Mesothelial cell of epicardium (in vitro differentiated cells): ENCODE data around the gene LSM4. TPM values are rescaled to one million over a fixed set of nuclear protein-coding genes. Genes with fewer than 3 reads are reported as not detected.

ENCODE experiments used
- DNase-seq, 2 experiments: peaks; one replicate each; pipeline ENCODE4 v3.0.0; 2021; ENCODE audit warnings: low spot score in 2 of 2; ENCODE audit not compliant: unreplicated experiment in 2 of 2
- H3K27ac Mint-ChIP-seq: 2 replicates; pipeline ENCODE4 v1.8.0; 2021; ENCODE audit warnings: mixed read lengths
- H3K27me3 Mint-ChIP-seq: 2 replicates; pipeline ENCODE4 v1.8.0; 2021; ENCODE audit warnings: low read depth, mixed read lengths
- H3K36me3 Mint-ChIP-seq: 2 replicates; pipeline ENCODE4 v1.8.0; 2021; ENCODE audit warnings: mixed read lengths
- H3K4me1 Mint-ChIP-seq: 2 replicates; pipeline ENCODE4 v1.8.0; 2021; ENCODE audit warnings: mixed read lengths
- H3K4me3 Mint-ChIP-seq: 2 replicates; pipeline ENCODE4 v1.8.0; 2021; ENCODE audit warnings: mild to moderate bottlenecking, moderate library complexity, mixed read lengths
- H3K9me3 Mint-ChIP-seq: 2 replicates; pipeline ENCODE4 v1.8.0; 2021; ENCODE audit warnings: mixed read lengths
- total RNA-seq: library from RNA; stranded (reverse); gene quantifications from 3 replicates; pipeline ENCODE4 v1.2.1, GENCODE V29; 2021
- TF ChIP-seq, protein P1 (sequence below): fragments of 200-600 bp; sonication (generic); IDR thresholded peaks from one replicate; pipeline ENCODE4 v1.5.0; 2021; ENCODE audit warnings: antibody characterized with exemption; ENCODE audit not compliant: unreplicated experiment

The LSM4 gene
- total RNA-seq, 1 donor from 2014 or later, result 112 TPM

DNA sequence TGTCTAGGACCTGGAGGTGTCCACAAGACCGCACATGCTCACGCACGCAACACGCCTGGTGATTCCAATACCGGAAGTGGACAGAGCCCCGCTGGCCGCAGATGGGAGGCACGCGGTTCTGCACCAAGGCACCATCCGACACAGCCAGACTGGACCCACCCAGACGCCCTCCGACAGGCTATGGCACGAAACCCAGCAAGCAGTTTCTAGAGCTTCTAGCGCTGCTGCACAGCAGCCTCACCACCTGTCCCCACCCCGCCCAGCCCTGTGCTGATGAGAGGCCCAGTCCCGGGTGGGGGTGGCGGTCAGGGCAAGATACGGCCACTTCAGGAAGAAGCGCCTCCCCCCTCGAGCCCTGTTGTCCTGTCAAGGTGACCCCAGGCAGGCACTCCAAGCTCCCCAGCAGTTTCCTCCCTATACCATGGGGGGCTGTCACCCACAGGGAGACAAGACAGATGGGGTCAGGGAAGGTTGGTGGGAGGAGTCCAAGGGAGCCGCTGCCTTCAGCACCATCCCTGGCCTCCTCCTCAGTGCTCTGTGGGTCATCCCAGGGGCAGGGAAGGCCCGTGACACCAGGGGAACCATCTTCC lies 11.3 kb downstream of the LSM4 start:
- Mint-ChIP-seq H3K4me1 (peaks cover 2% of the 10 kb centered on the region), H3K27me3 (no peaks in the 10 kb centered on the region), H3K27ac (no peak overlapping the region), H3K4me3 (no peak overlapping the region), H3K9me3 (no peaks in the 10 kb centered on the region), H3K36me3 (peaks cover 14% of the 10 kb centered on the region)
- TF ChIP-seq, protein P1, sequence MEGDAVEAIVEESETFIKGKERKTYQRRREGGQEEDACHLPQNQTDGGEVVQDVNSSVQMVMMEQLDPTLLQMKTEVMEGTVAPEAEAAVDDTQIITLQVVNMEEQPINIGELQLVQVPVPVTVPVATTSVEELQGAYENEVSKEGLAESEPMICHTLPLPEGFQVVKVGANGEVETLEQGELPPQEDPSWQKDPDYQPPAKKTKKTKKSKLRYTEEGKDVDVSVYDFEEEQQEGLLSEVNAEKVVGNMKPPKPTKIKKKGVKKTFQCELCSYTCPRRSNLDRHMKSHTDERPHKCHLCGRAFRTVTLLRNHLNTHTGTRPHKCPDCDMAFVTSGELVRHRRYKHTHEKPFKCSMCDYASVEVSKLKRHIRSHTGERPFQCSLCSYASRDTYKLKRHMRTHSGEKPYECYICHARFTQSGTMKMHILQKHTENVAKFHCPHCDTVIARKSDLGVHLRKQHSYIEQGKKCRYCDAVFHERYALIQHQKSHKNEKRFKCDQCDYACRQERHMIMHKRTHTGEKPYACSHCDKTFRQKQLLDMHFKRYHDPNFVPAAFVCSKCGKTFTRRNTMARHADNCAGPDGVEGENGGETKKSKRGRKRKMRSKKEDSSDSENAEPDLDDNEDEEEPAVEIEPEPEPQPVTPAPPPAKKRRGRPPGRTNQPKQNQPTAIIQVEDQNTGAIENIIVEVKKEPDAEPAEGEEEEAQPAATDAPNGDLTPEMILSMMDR, result no peak
- no peak for DNase-seq

DNA sequence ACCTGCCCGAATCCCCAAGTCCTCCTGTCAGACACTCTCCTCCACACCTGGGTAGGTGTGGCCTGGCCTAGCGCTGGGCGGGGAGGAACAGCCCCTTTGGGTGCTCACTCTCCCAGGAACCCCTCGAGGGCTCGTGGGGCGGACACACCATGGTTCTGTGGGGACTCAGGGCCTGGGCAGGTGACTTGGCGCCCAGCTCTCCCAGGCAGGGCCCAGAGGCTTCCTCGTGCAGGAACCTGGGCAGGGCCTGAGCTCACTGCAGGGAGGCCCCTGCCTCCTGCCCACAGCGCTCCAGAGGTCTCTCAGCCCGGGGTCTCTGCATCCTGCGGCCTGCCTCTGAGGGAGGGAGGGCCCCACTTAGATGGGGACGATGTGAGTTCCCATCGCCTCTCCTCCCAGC lies 11.9 kb downstream of the LSM4 start:
- Mint-ChIP-seq H3K9me3 (no peaks in the 10 kb centered on the region), H3K36me3 (peaks cover 14% of the 10 kb centered on the region), H3K4me1 (peaks cover 2% of the 10 kb centered on the region), H3K4me3 (no peak overlapping the region), H3K27me3 (no peaks in the 10 kb centered on the region), H3K27ac (no peak overlapping the region)
- TF ChIP-seq, protein P1, result no peak
- no peak for DNase-seq

GRCh38 chr19:18310118-18310909 lies 12.6 kb downstream of the LSM4 start:
- Mint-ChIP-seq H3K9me3 (no peaks in the 10 kb centered on the region), H3K36me3 (peaks cover 14% of the 10 kb centered on the region), H3K27me3 (no peaks in the 10 kb centered on the region), H3K27ac (no peak overlapping the region), H3K4me1 (peaks cover 2% of the 10 kb centered on the region), H3K4me3 (no peak overlapping the region)
- TF ChIP-seq, protein P1, result no peak
- DNase-seq, result no peak

DNA sequence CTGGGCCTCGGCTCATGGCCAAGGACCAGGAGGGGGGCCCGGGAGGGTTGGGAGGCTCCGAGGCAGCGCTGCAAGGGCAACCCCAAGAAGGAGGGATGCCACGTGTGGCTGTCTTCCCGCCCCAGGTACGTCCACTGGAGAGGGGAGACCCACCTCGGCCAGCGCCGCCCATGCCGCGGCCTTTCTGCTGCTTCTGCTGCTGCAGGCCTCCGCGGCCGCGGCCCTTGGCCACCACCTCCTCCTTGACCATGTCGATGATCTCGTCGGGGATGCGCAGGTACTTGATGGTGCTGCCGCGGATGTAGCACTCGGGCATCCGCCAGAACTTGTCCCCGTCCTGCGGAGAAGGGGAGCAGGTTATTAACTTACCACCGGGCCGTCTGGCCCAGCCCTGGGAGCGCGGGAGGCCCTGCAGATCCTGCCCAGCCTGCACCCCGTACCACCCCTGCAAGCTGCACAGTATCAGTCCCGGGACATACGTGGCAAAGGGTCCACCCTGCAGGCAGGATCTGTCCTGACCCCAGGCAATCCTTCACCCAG lies 13.3 kb downstream of the LSM4 start:
- Mint-ChIP-seq H3K27me3 (no peaks in the 10 kb centered on the region), H3K36me3 (peaks cover 14% of the 10 kb centered on the region), H3K27ac (no peak overlapping the region), H3K9me3 (no peaks in the 10 kb centered on the region), H3K4me3 (no peak overlapping the region), H3K4me1 (peaks cover 7% of the 10 kb centered on the region)
- no peak for DNase-seq
- TF ChIP-seq, protein P1, result no peak

DNA sequence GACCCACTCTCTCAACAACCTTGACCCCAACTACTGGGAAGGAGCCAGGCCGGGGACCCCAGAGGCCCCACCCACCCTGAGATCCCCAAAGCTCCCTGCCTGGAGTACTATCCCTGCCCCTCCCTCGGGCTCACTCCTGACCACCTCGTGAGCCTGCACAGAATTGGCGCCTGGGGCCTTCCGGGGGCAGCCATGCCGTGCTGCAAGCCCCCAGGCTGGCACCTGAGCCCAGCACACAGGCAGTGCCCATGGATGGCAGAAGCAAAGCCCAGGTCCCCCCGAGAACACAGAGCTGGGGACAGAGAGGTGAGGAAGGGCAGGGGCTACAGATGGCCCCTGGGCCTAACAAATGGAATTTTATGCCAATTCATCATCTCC lies 13.9 kb downstream of the LSM4 start:
- Mint-ChIP-seq H3K27me3 (no peaks in the 10 kb centered on the region), H3K4me3 (no peak overlapping the region), H3K9me3 (no peaks in the 10 kb centered on the region), H3K4me1 (peaks cover 13% of the 10 kb centered on the region), H3K27ac (no peak overlapping the region), H3K36me3 (peaks cover 11% of the 10 kb centered on the region)
- no peak for DNase-seq
- TF ChIP-seq, protein P1, result no peak
